KOPT-K1 (cell line): ENCODE results near the gene TNFRSF12A.

Experiments
- H3K27ac ChIP-seq: fragments of 200-600 bp; sonication (generic); 2 replicates; pipeline ENCODE4 v1.5.1; 2016; ENCODE audit warnings: antibody characterized with exemption, mild to moderate bottlenecking, low read depth, low read length; ENCODE audit not compliant: poor library complexity, severe bottlenecking
- H3K36me3 ChIP-seq: fragments of 200-600 bp; sonication (generic); 2 replicates; pipeline ENCODE4 v1.5.1; 2017; ENCODE audit warnings: antibody characterized with exemption, mild to moderate bottlenecking, low read length, moderate library complexity; ENCODE audit not compliant: insufficient read depth
- H3K9me3 ChIP-seq: fragments of 200-600 bp; sonication (generic); 2 replicates; pipeline ENCODE4 v1.5.1; 2017; ENCODE audit warnings: antibody characterized with exemption, low read length, mild to moderate bottlenecking; ENCODE audit not compliant: insufficient read depth, poor library complexity, severe bottlenecking

Gene TNFRSF12A

DNA sequence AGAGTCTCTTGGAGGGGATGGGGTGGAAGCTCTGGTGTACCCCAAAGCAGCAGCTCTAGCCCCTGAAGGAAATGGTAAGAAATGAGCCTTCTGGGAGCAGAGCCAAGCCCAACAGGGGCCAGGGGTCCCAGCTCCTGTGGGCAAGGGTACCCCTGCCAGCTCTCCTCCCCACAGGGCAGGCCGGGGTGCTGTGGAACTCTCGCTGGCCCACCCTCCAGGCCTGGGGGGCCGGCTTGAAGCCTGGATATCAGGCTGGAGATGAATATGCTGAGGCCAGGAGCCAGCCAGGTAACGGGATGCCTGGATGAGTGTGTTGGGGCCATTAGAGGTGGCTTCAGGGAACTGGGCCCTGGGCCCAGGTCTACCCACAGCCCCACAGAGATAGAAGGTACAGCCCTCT lies 19.6 kb upstream of the TNFRSF12A start:
- H3K36me3 ChIP-seq: no peaks in the 10 kb centered on the region
- H3K27ac ChIP-seq: no peak overlapping the region
- no peaks in the 10 kb centered on the region for H3K9me3 ChIP-seq

DNA sequence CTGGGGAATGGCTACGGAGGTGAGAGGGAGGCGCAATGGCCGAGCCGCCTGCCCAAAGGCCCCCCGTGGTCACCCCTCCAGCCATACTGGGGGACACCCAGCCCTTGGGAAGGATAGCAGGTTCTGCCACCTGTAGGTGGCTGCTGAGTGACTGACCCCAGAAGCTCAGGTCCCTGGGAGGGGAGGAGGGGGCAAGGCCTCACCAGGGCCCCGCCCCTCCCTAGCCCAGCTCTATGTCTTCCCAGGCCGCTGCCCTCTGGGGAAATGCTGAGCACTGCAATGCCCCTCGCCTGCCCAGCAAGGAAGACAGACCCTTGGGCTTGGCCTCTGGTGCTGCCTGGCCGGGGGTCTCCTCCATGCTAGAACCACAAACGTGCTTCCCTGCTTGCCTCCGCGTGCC lies 18.9 kb upstream of the TNFRSF12A start:
- Histone ChIP-seq H3K36me3 (no peaks in the 10 kb centered on the region), H3K27ac (no peak overlapping the region), H3K9me3 (no peaks in the 10 kb centered on the region)

GRCh38 chr16:3003582-3004270 lies 16.4 kb upstream of the TNFRSF12A start:
- Histone ChIP-seq H3K27ac (no peak overlapping the region), H3K36me3 (no peaks in the 10 kb centered on the region), H3K9me3 (no peaks in the 10 kb centered on the region)

GRCh38 chr16:3004319-3004718 lies 15.8 kb upstream of the TNFRSF12A start:
- Histone ChIP-seq H3K9me3 (no peaks in the 10 kb centered on the region), H3K36me3 (no peaks in the 10 kb centered on the region), H3K27ac (no peak overlapping the region)

GRCh38 chr16:3004781-3005284 lies 15.3 kb upstream of the TNFRSF12A start:
- Histone ChIP-seq H3K27ac (no peak overlapping the region), H3K9me3 (no peaks in the 10 kb centered on the region), H3K36me3 (no peaks in the 10 kb centered on the region)

DNA sequence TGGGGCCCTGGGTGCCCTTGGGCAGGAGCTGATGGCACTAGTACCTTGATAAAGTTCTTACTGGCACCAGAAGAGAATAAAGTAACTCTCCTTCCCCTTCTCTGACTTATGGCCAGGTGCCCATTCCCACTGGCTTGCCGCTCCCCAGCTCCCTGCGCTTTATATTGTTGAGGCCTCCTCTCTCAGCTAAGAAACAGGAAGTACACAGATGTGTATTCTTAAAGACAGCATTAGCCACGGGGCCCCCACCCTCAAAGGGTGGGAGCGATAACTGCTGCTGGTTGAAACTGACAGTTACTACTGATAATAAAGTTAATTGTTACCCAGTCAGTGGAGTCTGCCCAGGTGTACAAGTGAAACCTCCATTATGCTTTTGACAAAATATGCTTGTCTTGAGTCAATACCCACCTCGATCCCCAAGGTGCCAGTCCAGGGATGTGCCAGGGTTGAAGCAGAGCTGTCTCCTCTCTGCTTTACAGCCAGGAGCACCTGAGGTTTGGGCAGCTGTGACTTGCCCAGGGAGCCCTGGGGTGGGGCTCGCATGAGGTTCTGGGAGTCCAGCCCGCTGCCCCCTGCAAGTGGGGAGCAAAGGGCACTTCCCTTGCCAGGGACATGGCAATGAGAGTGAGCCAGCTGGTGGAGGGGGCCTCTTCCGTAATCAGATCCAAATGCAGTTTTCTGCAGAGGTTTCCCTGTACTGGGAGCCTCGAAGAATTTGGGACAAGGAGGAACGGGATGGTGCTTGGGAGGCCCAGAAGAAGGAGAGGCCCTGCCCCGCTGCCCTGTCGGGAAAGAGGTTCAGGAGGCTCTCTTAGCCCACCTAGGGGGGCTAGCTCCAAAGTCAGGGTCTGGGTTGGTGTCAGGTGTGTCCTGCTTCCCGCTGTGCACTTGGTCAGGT lies 12.9 kb upstream of the TNFRSF12A start:
- Histone ChIP-seq H3K27ac (no peak overlapping the region), H3K36me3 (no peaks in the 10 kb centered on the region), H3K9me3 (no peaks in the 10 kb centered on the region)

- H3K9me3 ChIP-seq: no peaks in the 10 kb centered on the region
- no peaks in the 10 kb centered on the region for H3K36me3 ChIP-seq
- no peak overlapping the region for H3K27ac ChIP-seq
Measured at GRCh38 chr16:3007957-3008689, 12.0 kb upstream of the TNFRSF12A start.

GRCh38 chr16:3008690-3009037 lies 11.5 kb upstream of the TNFRSF12A start:
- H3K27ac ChIP-seq: no peak overlapping the region
- no peaks in the 10 kb centered on the region for H3K9me3 ChIP-seq
- no peaks in the 10 kb centered on the region for H3K36me3 ChIP-seq

DNA sequence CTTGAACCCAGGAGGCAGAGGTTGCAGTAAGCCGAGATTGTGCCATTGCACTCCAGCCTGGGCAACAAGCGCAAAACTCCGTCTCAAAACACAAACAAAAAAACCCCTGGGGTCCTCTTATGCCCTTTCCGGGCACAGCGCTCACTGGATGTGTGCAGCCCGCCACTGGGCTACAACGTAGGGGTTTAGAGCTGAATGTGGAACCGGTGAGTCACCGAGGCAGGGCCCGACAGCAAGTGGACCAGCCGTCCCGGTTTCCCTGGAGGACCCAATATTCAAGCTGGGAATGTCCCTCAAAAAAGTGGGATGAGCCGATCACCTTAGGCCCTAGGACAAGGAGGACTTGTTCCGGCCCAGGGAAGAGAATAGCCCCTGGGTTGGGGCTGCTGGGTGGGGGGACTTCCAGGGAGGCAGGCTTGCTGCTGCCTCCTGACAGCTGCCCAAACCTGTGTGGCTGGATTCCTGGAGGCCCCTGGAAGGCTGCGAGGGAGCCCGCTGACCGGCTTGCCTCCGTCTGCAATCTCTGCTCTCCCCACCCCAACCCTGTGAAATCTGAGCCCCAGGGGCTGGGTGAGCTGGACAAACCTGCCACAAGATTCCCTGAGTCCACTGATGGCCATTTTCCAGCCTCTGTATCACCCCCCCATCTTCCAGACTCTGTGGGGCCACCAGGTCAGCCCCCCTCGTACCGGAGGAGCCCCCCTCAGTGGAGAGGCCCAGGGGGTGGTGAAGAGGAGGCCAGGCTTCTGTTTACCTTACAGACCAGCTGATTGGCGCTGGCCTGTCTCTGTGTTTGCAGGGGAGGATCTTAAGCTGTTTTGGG lies 10.4 kb upstream of the TNFRSF12A start:
- Histone ChIP-seq H3K9me3 (no peaks in the 10 kb centered on the region), H3K36me3 (no peaks in the 10 kb centered on the region), H3K27ac (no peak overlapping the region)

- H3K27ac ChIP-seq: no peak overlapping the region
- H3K36me3 ChIP-seq: no peaks in the 10 kb centered on the region
- no peaks in the 10 kb centered on the region for H3K9me3 ChIP-seq
Measured at GRCh38 chr16:3010510-3010909, 9.7 kb upstream of the TNFRSF12A start.

DNA sequence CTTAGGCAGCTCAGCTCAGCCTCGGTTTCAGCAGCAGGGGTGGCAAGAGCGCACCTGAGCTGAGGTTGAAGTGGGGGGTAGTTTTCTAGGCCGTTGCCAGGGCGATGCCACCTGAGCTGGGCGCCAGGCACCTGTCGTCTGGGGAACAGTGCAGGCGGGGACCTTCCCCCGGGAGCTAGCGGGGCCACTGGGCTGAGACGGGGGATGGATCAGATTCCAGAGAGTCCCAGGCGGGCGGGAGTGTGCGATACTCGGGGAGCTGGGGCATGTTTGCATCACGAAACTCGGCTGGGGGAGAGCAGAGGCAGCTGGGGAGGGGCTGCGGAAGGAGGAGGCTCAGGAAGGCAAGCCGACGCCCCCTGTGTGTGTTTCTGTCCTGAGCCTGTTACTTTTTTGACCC lies 7.9 kb upstream of the TNFRSF12A start:
- no peaks in the 10 kb centered on the region for H3K36me3 ChIP-seq
- H3K27ac ChIP-seq: no peak overlapping the region
- no peaks in the 10 kb centered on the region for H3K9me3 ChIP-seq

DNA sequence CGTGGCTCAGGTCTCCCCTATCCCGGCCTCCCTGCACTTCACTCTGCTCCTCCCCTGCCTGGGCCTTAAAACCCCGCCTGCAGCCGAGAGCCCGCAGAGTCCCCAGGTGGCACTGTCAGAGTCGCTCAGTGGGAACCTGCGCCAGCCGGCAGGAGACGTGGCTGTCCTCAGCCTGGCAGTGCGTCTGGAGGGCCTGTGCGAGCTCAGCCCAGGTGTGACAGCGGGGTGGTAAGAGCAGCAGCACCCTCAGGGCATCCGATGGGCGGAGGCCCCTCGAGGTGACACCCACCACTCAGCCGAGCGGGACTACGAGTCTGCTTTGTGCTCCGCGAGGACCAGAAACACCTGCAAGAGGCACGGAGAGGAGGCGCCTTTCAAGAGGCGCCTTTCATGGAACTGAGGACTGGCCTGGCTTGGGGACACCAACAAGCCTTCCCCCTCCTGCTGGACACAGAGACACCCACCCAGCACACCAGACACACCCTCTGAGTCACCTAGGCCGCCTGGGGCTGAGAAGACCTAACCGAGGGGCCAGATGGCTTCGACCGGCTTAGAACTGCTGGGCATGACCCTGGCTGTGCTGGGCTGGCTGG lies 7.2 kb upstream of the TNFRSF12A start, which contains the start of gene CLDN9:
Gene CLDN9, plus strand, starts transcription at position 96 of the 593 bp plus-strand sequence. Its CDS starts 440 bp downstream, at position 536.
- no peak within 1 kb of the TSS for H3K27ac ChIP-seq
- H3K9me3 ChIP-seq: no peaks in the 10 kb centered on the region
- H3K36me3 ChIP-seq: no peaks in the 10 kb centered on the region

DNA sequence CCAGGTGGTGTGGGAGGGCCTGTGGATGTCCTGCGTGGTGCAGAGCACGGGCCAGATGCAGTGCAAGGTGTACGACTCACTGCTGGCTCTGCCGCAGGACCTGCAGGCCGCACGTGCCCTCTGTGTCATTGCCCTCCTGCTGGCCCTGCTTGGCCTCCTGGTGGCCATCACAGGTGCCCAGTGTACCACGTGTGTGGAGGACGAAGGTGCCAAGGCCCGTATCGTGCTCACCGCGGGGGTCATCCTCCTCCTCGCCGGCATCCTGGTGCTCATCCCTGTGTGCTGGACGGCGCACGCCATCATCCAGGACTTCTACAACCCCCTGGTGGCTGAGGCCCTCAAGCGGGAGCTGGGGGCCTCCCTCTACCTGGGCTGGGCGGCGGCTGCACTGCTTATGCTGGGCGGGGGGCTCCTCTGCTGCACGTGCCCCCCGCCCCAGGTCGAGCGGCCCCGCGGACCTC lies 6.6 kb upstream of the TNFRSF12A start:
- H3K27ac ChIP-seq: no peak overlapping the region
- H3K9me3 ChIP-seq: no peaks in the 10 kb centered on the region
- no peaks in the 10 kb centered on the region for H3K36me3 ChIP-seq
